ENCODE data around the gene CTBP2. TPM values are rescaled to one million over a fixed set of nuclear protein-coding genes. Genes with fewer than 3 reads are reported as not detected.

The CTBP2 gene
- total and polyA plus RNA-seq, 2 of the 13 experiments (the other 11 are each of a cell fraction or from before 2014, with no cell fraction given), result 0.08 TPM; not detected in 1

DNA sequence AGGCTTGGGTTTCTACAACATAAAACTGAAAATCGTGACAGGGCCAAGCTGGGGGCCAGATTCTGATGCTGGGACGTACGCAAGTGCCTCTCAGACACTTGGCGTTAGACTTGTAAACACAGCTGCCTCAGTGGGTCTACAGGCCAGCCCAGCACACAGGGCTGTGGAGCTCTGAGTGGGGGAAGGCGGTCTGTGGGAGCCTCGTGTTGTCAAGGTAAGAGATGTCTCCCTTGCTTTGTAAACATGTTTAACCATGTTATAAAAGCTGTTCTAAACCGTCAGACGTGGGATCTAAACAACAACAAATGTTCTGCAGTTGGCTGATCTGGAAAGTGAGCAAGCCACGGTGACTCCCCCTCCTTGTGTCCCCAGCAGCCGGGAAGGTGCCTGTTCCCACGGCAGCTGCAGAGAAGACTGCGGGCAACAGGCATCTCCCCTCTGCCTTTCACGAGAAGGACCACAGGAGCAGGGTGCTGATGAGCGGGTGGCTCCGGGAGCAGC lies 150.7 kb downstream of the CTBP2 start:
- TF ChIP-seq STAG1 (CRISPR knock-in tag; IDR thresholded peaks at IDR 0.05) (no peak), KDM2A (CRISPR knock-in tag; IDR thresholded peaks at IDR 0.05; ENCODE audit: borderline replicate concordance, low read depth) (no peak), TP53 (CRISPR knock-in tag; conservative IDR thresholded peaks at IDR 0.05) (no peak), PBX2 (CRISPR knock-in tag; IDR thresholded peaks at IDR 0.05) (no peak), SRF (IDR thresholded peaks at IDR 0.05; ENCODE audit: low read depth, low read length) (no peak), SMAD1 (CRISPR knock-in tag; IDR thresholded peaks at IDR 0.05; ENCODE audit: borderline replicate concordance, low read depth) (no peak), ZNF562 (CRISPR knock-in tag; IDR thresholded peaks at IDR 0.05; ENCODE audit: borderline replicate concordance) (no peak)
- Histone ChIP-seq H3K27me3 (ENCODE audit: control insufficient read depth in 1 of 2, insufficient read depth in 2 of 2, low read length in 2 of 2) (peaks cover 19 to 74% of the 10 kb centered on the region in 2 experiments), H3K4me2 (ENCODE audit: low read depth, low read length) (no peak overlapping the region), H3K36me3 (replicated peaks in 1 of 2; ENCODE audit: control insufficient read depth in 1 of 2, insufficient read depth in 2 of 2, low read length in 2 of 2) (no peaks in the 10 kb centered on the region), H3K9ac (ENCODE audit: insufficient read depth, low read depth, low read length) (no peak overlapping the region), H3K27ac (ENCODE audit: extremely low read length, insufficient read depth, low read length) (no peak overlapping the region), H3K4me3 (replicated peaks in 1 of 3; ENCODE audit: insufficient read depth in 1 of 3, low read depth in 2 of 3, low read length in 3 of 3) (no peak overlapping the region), H2AFZ (ENCODE audit: low read length) (no peak overlapping the region), H3K9me3 (ENCODE audit: low read length) (no peaks in the 10 kb centered on the region), H3K4me1 (ENCODE audit: insufficient read depth, low read length) (no peaks in the 10 kb centered on the region), H3K79me2 (ENCODE audit: insufficient read depth, low read length) (no peaks in the 10 kb centered on the region), H4K20me1 (ENCODE audit: insufficient read depth, low read length) (no peaks in the 10 kb centered on the region)
- WGBS (ENCODE audit: low lambda C conversion rate), result 46% methylated on average over 11 of the region's 15 CpGs
- no peak for DNase-seq (ENCODE audit: low spot score)
- no peak for ATAC-seq
- POLR2A ChIA-PET, result no interaction called here
- in situ Hi-C loops (cut with HindIII; ENCODE audit: extremely low pct_ligation_motif_present, low pct_unique_long_range_greater_than_20kb) (no loop called here), intact Hi-C loops (cut with micrococcal nuclease; ENCODE audit: unreplicated experiment) (no loop called here)
- FAIRE-seq, result no peak
- CTCF ChIA-PET (ENCODE audit: low intra/inter-chr PET ratio, low total read pairs), result no interaction called here
- no TSS peak for BruUV-seq (replicated peaks)

Measured in HepG2 (cell line).